PFSK-1 (cell line): ENCODE results near the gene LEFTY2.

Experiments used
- FOXP2 ChIP-seq: optimal IDR thresholded peaks from 2 replicates; pipeline ENCODE3; 2011; ENCODE audit warnings: borderline replicate concordance, control low read depth, inconsistent platforms; ENCODE audit not compliant: insufficient read depth; ENCODE audit errors: extremely low read length, extremely low read depth
- POLR2AphosphoS5 ChIP-seq: IDR thresholded peaks from 2 replicates; pipeline ENCODE4 v1.6.1; 2012; ENCODE audit warnings: low read depth, mild to moderate bottlenecking, control low read depth, low read length, moderate library complexity
- SIN3A ChIP-seq: IDR thresholded peaks from 2 replicates; pipeline ENCODE4 v1.6.1; 2012; ENCODE audit warnings: mild to moderate bottlenecking, low read length, moderate library complexity, borderline replicate concordance; ENCODE audit not compliant: insufficient read depth
- TAF1 ChIP-seq: IDR thresholded peaks from 2 replicates; pipeline ENCODE4 v1.6.1; 2012; ENCODE audit warnings: low read length, control low read depth, borderline replicate concordance; ENCODE audit not compliant: insufficient read depth
- TF ChIP-seq, protein P1 (sequence below), 2 experiments: IDR thresholded peaks; 2 replicates each; pipeline versions ENCODE4 v1.6.1 to v1.8.0; 2011 to 2012; ENCODE audit warnings: low read depth in 2 of 2, low read length in 2 of 2, control low read depth in 1 of 2, inconsistent platforms in 1 of 2, mild to moderate bottlenecking in 1 of 2, moderate library complexity in 1 of 2; ENCODE audit not compliant: insufficient read depth in 1 of 2

Gene LEFTY2

DNA sequence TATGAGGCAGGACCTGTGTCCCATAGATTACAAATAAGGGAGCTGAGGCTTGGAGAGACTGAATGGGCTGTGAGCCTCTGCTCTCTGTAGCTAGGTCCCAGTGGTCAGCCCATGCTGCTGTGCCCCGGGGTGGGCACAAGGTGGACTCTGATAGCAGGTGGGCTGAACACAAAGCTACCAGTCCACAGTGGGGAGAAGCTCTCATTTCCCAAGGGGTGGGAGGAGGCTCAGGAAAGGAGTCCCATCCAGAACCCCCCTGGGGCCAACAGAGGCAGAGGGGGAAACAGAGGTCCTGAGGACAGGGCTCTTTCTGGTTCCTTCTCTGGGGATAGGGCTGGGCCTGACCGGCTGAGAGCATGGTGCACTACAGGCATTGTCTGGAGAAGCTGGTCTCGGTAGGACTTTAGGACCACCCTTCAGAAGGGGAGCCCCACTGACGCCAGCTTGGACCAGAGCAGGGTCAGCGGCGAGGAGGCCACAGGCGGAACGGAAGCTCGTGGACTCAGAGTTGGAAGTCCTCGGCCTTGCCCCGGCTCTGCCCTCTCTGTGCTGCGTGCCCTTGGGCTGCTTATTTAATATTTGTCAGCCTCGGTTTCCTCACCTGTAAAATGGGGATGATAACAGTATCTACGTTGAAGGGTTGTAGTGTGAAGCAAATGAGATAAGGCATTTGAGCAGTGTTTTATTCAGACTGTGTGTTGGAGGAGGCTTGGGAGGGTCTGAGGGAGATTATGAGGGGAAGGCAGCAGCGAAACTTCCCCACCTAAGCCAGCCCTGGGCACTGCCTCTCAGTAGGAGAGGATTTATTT, 31.5 kb upstream of the LEFTY2 start:
- TF ChIP-seq FOXP2, result no peak
- TF ChIP-seq SIN3A, result no peak
- no peak for TF ChIP-seq POLR2AphosphoS5
- TF ChIP-seq TAF1, result no peak

DNA sequence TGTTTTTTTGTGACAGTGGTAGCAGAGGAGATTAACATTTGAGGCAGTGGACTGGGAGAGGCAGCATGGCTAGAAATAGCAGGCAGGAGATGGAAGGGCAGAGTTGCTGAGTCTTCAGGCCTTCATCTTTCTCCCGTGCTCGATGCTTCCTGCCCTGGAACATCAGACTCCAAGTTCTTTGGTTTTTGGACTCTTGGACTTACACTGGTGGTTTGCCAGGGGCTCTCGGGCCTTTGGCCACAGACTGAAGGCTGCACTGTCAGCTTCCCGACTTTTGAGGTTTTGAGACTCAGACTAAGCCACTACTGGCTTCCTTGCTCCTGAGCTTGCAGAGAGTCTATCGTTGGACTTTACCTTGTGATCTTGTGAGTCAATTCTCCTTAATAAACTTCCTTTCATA, 24.2 kb upstream of the LEFTY2 start:
- TF ChIP-seq POLR2AphosphoS5 (no peak), FOXP2 (no peak), TAF1 (no peak), SIN3A (no peak)
- TF ChIP-seq, protein P1, sequence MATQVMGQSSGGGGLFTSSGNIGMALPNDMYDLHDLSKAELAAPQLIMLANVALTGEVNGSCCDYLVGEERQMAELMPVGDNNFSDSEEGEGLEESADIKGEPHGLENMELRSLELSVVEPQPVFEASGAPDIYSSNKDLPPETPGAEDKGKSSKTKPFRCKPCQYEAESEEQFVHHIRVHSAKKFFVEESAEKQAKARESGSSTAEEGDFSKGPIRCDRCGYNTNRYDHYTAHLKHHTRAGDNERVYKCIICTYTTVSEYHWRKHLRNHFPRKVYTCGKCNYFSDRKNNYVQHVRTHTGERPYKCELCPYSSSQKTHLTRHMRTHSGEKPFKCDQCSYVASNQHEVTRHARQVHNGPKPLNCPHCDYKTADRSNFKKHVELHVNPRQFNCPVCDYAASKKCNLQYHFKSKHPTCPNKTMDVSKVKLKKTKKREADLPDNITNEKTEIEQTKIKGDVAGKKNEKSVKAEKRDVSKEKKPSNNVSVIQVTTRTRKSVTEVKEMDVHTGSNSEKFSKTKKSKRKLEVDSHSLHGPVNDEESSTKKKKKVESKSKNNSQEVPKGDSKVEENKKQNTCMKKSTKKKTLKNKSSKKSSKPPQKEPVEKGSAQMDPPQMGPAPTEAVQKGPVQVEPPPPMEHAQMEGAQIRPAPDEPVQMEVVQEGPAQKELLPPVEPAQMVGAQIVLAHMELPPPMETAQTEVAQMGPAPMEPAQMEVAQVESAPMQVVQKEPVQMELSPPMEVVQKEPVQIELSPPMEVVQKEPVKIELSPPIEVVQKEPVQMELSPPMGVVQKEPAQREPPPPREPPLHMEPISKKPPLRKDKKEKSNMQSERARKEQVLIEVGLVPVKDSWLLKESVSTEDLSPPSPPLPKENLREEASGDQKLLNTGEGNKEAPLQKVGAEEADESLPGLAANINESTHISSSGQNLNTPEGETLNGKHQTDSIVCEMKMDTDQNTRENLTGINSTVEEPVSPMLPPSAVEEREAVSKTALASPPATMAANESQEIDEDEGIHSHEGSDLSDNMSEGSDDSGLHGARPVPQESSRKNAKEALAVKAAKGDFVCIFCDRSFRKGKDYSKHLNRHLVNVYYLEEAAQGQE (IDR thresholded peaks at IDR 0.05; ENCODE audit: insufficient read depth in 1 of 2, low read depth in 2 of 2, low read length in 2 of 2), result no peak

DNA sequence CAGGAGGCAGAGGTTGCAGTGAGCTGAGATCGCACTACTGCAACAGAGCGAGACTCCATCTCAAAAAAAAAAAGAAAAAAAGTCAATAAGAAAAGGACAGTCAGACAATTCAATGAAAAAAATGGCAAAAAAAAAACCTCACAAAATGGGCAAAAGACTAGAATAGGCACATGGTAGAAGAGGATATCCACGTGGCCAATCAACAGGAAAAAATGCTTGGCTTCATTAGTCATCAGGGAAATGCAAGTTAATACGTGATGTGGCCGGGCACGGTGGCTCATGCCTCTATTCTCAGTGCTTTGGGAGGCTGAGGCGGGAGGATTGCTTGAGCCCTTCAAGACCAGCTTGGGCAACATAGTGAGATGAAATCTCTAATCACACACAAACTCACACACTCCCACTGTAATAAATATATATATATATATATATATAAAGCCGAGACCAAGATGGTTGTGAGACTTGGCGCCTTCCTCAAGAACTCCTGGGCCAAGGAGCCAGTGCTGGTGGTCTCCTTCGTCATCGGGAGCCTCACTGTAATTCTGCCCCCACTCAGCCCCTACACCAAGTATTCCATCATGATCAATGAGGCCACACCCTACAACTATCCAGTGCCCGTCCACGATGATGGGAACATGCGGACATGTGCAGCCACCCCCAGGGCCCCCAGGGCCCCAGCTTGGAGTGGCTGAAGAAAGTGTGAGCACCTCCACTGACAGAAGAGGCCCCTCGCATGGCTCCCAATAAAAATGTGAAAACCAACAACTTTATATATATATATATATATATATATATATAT, 22.9 kb upstream of the LEFTY2 start:
- TF ChIP-seq FOXP2 (no peak), POLR2AphosphoS5 (no peak), TAF1 (no peak), SIN3A (no peak)
- TF ChIP-seq, protein P1 (IDR thresholded peaks at IDR 0.05; ENCODE audit: insufficient read depth in 1 of 2, low read depth in 2 of 2, low read length in 2 of 2), result no peak

DNA sequence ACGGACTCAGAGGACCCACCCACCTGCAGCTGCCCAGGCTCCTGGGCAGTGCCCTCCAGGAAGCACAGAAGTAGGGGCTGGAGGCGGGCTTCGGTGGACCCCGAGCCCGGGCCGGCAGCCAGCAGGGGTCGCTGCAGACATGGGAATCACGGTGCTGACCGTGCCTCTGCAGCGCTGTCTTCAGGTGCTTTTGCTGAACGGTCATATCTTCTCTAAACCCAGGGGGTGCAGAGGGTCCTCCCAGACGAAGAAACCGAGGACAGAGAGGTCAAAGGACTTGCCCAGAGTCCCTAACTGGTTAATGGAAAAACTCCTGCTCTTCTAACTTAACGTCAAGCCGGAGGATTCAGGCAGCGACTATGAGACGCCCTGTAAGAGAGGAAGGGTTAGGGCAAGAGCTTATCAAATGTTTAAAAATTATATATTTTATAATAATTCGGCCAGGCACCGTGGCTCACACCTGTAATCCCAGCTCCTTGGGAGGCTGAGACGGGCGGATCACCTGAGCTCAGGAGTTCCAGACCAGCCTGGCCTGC, 21.5 kb upstream of the LEFTY2 start:
- no peak for TF ChIP-seq TAF1
- TF ChIP-seq FOXP2, result no peak
- no peak for TF ChIP-seq POLR2AphosphoS5
- TF ChIP-seq, protein P1 (IDR thresholded peaks at IDR 0.05; ENCODE audit: insufficient read depth in 1 of 2, low read depth in 2 of 2, low read length in 2 of 2), result no peak
- no peak for TF ChIP-seq SIN3A

DNA sequence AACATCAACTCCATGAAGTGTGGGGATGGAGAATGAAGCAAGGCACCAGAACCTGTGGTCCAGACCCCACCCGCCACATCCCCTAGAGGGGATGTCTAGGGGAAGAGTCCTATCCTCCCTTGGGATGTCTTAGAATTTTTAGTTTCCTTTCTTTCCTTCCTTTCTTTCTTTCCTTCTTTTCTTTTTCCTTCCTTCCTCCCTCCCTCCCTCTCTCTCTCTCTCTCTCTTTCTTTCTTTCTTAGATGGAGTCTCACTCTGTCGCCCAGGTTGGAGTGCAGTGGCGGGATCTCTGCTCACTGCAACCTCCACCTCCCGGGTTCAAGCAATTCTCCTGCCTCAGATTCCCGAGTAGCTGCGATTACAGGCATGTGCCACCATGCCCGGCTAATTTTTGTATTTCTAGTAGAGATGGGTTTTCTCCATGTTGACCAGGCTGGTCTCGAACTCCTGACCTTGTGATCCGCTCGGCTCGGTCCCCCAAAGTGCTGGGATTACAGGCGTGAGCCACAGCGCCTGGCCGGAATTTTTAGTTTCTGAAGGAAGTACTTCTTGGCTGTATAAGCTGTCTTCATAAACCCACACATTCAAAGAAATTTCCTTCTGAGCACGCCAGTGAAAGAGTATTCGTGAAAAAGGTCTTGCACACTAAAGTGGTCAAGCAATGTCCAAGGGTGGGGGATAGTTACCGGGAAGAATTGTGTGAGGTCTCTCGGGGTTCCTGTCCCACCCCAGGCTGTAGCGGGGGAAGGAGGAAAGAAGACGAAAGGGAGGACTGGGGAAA, 20.8 kb upstream of the LEFTY2 start:
- TF ChIP-seq, protein P1 (IDR thresholded peaks at IDR 0.05; ENCODE audit: insufficient read depth in 1 of 2, low read depth in 2 of 2, low read length in 2 of 2), result no peak
- no peak for TF ChIP-seq TAF1
- no peak for TF ChIP-seq FOXP2
- no peak for TF ChIP-seq SIN3A
- TF ChIP-seq POLR2AphosphoS5, result no peak
